HG03460 (cell line): ENCODE results near the gene CCDC167.

Experiments
- ATAC-seq: cut with Tn5 transposase; IDR thresholded peaks from one replicate; pipeline ENCODE4 v1.9.1; 2021; ENCODE audit not compliant: unreplicated experiment

The CCDC167 gene

DNA sequence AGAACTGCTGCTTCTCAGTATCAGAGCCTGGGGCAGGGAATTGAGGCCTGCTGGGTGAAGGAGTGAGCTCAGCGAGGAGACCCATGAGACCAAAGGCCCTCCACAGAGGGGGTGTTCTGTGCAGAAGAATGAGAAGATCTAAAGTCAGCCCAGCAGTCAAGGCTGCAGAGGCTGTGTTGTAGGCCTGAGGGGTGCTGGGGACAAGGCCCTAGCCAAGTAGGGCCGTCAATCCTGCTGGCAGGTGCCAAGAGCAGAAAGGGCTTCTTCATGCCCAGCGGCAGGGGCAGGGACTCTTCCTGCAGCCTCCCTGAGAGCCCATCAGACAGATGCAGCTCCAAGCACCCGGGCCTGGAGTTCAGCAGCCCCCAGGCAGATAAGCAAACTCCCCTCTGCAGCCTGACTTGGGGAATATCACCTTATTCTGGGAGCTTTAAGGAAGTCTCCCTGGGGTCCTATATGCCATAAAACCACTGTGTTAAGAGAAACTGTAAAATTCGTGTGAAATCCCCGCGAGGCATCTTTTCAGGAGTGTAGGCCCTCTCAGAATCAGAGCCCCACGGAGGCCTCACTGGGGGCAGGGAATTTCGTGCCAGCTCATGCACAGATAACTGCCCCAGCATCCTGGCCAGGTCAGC, 9.0 kb downstream of the CCDC167 start:
- ATAC-seq = no peak

DNA sequence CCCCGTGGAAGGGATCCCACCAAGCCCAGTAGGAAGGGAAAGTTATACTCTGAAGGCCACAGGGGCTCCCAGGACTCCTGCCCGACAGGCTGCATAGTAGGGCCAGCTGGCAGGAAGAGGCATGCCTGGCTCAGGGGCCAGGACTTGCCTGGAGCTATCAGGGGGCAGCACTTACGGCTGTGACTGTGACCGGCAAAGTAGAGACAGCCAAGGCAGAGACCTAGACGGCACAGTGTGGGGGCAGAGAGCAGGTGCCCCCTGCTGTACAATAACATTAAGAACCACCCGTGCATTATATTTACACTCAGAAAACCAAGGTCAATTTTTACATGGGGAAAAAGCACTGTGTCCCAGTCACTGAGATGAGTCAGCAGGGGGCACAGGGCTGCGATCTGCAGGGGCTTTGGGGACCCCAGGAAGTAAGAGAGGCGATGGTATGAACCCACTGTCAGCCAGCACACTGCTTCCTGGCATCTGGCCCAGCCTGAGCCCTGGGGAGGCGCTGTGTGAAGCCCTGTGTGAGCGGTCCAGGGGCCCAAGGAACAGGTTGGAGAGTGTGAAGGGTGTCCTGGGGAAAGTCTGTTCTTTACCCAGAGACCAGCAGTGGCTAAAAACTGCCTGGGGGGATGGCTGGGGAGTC, 9.9 kb downstream of the CCDC167 start:
- no peak for ATAC-seq

DNA sequence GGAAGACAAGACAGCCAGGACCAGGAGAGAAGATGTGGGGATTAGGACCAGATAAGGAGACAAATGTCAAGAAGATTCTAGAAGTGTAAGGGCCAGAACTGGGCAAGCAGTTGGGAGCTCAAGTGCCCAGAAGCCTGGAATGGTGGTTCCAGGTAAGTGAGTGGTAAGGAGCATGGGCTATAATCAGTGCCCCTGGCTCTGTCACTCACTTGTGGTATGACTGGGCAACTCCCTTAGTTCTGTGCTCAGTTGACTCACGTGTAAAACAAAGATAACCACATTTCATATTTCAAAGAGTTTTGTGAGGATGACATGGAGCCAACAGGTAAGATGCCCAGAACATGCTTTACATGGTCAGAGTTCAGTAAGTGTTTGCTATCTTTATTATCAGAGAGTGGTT, 11.2 kb downstream of the CCDC167 start:
- ATAC-seq = no peak

DNA sequence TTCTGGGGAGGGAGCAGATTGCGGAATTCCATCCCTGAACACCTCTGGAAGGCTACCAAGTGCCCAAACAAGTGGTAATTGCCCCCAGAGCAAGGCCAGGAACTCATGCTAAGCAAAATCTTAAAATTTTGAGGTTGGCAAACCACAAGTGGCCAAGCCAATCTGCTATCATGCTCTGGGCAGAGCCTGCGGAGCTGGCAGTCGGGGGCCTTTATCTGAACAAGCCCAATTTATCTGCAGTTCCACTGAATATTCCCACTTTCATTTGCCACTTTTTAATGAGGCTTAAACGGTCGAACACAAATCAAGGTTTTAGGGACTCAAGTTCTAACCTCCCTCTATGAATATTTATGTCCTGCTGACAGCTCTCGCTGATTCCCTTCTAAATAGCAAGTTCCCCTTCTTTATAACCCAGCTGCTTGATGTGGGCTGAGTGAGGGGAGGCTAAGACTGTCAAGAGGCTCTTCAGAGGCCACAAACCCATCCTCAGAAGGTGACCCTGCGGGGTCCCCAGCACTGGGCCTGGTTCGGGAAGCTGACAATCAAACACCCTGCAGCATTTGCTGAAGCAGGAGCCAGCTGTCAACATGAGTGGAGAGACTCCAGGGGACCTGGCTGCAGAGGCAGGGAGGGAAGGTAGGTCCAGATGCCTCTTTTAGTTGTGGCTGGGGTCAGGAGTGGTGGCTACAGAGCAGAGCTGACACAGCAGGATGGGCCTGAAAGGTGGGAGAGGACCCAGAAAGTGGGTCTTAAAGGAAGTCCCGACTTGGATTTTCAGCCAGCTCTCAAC, 11.9 kb downstream of the CCDC167 start:
- ATAC-seq = no peak

DNA sequence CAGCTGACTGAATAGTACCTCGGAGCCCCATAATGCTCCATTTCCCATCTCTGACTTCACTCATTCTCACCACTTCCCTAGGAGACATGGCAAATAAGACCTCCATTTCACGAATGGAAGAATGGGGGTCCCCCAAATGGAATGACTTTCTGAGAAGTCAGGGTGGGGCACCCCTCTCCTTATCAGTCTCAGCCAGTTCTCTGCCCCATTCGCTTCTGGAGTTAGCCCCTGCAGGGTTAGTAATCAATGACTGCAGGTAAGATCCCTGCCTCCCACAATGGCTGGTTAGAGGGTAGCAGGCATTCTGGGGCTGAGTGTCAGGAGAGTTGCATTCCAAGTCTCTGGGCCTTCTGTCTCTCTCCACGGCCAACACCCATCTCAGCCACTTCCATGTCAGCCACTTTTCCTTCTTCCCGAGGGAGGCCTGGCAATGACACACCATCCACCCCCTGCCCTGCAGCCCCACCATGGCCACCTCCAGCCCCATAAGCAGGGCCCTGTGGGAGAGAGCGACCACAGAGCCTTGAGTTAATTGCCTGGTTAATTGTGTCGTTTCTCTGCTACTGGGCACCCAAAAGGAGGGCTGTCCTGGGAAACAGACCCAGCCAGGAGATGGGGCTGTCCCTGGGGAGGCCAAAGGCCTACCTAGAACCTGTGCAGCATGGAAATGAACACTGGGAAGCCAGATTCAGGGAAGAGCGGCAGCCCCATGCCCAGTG, 13.4 kb downstream of the CCDC167 start:
- ATAC-seq = no peak

DNA sequence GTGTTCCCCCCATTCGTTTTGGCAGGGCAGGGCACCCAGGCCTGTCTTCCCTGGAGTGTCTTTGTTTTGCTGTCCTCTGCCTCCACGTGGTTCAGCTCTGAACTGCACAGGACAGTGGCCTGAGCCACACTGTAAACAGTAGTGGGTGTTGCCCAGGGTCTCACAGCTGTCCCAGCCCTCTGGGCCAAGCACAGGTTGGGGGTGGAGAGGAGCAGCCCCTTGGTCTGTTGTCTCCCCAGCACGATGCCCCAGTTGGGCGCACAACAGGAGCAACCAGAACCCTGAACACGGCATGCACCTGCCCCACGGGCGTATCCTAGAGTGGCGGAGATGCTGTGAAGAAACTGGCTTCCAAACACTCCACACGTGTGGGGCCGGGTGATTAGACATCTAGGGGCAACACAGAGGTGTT, 14.4 kb downstream of the CCDC167 start:
- ATAC-seq = no peak

DNA sequence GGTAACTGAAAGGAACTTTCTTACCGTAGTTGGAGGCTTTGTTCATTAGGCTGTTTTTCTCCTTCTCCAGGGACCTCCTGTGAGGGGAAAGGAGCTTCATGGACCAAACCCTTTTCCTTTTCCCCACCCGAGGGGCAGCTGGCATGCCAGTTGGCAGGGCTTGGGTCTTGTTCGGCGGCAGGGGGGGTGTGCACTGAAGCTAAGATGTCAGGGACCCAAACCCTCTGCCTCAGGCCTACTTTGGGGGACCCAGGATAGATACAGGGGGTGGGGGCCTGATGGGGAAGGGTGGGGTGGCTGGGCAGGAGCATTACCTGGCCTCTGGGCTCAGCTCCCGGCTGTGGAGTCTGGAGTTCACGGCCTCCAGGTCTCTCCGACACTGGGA, 14.9 kb downstream of the CCDC167 start:
- no peak for ATAC-seq

DNA sequence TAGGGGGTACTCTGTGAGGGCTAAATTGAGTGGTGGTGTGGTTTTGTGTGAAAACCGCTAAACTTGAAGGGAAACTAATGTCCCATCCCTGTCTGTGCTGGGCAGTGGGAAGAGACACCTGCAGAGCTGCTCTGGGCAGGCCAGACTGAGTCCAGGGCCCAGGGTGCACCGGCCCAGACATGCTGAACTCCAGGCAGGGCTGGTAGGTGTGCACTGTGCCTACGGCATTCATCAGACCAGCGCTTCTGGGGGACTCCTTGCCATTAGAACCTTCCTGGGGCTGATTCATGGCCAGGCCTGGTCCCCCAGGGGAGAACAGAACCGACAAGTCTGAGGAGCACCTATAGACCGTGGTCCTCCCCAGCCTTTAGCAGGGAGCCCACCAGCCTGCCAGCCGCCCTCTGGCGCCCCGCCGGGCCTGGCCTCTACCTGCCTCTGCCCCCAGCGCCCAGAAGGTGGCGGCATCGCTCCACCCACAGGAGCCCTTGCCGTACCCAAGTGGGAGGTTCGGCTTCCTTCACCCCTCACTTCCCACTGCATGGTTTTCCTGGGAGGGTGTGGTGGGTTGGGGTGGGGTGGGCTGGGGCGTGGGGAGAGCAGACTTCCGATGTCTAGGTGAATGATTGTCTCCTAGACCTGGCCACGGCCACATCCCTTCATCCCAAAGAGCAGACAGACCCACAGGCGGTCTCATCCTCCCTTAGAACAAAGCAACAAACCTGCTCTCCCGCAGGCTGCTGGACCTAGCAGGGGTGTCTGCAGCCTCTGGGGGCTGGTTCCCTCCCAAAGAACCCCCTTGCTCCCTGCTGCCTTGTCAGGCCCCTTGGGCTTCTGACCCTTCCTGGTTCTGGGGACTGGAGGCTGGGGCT, 15.5 kb downstream of the CCDC167 start:
- ATAC-seq = no peak

DNA sequence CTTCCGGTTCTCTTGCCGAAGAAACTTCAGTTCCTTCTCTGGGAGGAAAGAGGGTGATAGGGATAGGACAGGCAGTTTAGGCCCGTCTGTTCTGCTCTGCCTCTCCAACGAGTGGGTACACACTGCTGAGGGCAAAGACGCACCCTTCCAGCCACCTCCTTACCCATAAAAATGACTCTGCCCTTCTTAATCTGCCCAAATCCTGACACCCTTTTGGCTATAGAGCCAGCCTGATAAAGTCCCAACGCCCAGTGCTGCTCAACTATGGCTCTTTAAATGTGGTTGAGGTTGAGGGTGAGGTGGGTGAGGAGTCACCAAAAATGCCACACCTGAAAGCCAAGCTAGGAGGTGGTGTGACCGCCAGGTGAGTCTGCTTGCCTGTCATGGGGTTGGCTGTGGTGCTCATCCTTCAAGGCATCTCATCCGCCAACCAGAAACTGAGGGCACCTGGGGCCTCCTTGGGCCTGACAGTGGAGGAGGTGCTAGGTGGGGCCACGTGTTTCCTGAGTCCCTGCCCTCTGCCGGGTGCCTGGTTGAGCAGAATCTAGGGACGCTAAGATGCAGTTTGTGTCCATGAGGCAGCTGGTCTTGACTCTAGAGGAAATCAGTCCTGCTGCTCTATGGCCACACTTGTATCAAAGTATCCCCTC, 16.3 kb downstream of the CCDC167 start:
- ATAC-seq = no peak

DNA sequence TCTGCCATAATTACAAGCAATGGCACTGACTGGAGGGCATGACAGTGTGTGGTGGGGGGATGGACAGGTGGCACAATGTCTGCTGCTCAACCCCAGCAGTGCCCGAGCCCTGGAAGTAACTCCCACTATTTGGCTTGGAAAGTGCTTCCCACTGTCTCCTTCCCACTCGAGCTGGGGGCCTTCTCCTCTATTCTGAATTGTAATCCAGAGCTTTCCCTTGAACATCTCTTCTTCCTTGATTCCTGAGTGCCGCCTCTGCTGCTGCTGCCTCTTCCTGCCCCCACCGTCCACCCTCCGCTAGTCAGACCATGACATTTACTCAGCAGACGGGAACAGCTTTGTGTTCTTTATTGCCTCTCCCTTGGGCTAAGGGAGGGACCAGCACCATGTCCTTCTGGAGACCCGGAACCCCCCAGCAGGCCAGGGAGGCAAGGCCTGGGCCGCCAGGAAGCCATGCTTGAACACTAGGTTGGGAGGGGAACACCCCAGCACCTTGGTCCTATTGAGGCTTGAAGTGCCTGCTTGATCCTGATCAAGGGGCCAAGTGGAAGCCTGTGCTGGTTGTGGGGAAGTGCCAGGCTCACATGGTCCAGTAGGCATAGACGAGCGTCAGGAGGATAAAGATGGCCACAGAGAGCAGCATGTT, 17.0 kb downstream of the CCDC167 start:
- no peak for ATAC-seq

DNA sequence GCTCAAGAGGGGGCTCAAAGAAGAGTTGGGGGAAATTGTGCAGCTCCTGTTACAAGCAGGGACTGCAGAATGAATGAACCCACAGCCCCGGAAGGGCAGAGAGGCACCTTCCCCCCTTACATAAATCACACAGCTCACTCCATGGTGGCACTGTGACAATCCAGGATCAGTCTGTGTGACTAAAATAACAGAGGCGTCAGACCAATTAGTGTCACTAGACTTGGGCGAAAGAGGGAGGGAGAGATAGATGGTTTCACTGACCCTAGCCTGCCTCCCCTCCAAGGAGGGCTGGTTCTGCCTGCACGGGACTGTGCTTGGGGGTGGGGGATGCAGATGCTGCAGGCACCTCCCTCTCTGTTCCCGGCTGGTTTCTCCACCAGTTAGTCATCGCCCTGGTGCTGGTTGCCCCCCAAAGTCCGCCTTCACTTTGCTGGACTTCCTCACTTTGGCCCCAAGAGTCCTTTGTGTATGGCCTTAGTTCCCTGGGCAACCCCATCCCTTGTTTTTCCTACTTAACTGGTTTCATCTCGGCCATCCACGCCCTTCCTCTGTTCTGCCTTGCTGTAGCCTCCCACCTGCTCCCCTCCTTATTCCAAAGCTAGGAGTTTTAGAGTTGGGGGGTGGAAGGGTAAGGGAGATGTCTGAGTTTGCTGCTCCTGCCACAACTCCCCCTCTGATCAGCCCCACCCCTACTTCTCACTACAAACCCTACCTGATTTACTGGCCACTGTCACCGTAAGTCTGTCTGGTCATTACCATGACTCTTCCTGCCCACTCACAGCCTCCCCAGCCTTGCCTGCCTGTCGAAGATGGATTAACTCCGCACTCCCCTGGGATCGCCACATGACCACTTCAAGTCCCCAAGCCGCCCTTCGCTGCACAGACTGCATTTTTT, 17.7 kb downstream of the CCDC167 start:
- ATAC-seq = no peak

DNA sequence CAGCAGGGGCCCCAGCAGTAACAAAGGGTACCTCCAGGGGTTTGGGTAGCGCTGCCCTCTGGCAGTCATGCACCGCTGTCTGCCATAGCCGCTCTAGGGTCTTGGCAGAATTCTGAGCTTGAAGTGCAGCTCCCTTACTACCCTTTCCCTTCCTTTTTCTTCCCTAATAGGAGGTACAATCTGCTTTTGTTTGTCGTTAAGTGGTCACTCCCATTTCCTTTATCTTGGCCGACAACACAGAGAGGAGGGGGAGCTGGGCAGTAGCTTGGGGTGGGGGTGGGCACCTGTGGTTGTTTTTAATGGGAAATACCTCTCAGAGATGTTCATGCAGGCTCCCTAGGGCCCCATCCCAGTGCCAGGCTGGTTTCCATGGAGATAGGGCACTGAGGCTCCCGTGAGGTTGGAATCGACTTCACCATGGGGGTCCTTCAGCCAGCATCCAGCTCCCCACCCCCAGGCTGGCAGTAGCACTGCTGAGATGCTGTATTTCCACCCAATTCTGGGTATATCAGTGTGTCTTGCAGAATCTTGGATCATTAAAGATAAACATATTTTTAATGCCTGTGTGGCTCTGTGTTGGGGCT, 18.6 kb downstream of the CCDC167 start:
- ATAC-seq = no peak

DNA sequence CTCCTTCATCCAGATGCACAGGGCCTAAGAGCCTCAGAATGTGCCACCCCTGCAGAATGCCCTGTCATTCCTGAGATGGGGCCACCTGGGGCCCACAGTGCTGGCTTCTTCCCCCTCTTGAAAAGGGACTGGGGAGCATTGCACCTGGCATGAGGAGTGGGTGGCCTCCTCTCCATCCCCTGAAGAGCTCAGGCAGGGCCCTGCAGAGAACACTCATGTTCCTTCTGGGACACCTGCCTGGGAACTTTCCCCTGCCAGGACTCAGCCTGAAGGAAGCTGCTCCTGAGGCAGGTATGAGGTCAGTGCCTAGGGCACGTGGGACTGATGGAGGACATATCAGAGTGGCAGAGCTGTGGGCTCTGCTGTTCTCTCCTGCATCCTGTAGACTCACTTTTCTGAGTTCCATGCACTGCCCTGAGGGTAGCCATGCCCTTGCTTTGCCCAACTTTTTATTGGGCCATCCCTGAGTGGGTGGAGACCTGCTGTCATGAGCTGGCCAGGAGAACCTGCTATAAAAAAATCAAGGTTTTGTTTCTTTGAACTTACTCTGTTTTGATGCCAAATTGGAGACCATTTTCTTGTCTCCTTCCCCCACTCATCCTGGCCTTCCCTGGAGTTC, 19.5 kb downstream of the CCDC167 start:
- no peak for ATAC-seq

DNA sequence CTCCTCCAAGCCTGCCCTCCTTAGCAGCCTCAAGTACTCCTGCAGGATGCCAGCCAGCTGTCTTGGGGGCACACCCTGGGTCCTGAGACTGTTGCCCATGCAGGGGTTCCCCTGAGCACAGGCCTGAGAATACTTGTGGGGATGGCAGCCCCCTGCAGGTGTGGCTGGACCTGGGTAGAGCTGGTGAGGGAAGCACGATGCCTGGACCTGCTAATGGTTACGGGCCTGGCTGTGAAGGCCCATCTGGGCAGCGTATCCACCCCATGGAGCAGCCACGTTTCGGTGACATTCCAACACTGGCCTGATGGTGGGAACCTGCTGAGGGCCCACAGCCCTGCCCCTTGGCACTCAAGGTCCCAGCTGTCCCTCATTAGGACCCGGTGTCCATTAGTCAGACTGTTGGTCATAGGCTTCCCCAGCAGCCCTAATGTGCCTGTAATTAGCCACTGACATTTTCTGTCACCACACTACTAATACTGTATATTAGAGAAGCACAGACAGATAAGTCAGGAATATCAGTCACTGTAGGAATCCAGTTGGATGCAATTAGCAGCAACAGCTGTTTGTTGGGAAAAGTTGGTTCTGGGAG, 20.3 kb downstream of the CCDC167 start:
- ATAC-seq = no peak

DNA sequence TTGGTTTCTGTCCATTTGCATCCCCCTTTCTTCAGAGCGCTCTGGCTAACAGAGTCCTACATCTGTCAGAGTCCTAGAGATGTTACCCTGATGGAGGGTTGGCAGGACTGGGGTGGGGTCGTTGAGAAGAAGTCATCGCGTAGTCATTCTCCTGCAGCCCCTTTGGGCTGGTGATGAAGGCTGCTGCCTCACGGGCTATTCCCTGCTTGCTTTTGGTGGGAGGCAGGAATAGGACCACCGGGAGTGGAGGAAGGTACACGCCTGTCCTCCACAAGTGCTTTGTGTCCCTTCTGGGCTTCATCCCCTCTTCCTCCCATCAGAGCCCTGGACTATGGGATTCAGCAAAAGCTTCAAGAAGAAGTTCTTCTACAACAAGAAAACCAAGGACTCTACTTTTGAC, 20.9 kb downstream of the CCDC167 start:
- ATAC-seq = no peak

DNA sequence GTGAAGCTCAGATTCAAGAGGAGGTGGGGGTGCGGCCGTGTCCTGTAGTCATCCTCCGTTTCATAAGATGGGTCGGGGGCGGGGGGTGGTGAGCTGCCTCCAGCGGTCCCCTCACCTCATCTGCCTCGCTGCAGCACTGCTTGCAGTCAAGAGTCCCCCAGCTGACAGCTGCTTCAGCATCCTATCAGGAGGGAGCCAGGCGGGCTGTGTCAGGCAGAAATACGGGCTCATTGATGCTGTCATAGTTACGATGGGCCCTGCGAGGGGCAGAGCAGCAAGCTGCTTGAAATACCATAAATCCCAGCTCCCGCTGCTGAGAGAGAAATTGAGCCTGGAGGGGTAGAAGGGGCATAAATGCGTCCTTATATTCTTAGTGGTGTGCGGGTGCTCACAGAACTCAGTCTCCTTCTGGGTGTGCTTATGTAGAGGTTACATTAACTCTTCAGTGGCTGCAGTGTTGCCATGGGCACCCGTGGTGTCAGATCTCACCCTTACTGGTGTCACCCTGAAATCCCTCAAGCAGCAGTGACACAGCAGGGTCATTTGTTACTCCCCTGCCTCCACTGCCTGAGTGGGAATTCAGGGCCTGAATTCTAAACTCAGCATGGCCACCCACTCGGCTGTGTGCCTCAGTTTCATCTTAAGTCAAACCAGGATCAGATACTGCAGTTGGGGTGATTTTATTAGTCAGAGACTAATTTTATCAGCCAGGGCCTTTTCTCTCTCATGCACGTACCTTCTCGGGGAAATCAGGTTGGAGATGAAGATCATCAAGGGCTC, 21.8 kb downstream of the CCDC167 start:
- ATAC-seq = no peak

DNA sequence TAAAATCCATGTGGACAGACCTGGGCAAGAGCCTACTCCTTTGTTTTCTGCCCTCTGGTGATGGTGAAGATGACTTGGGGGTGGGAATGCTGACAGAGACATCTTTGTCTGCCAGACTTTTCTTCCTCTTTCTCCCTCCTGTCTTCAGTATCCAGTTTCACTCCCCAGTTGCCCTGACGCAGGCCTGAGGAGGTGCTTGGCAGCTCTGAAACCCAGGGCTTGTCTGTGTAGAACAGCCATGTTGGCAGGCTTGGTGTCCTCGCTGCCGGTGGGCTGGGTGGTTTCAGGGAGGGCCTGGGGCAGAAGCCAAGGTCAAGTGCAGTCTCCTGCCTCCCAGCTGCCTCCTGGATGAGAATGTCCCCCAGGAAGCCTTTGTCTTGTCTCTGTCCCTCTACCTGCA, 22.5 kb downstream of the CCDC167 start:
- ATAC-seq = no peak
